ENCODE results near the gene RAD51D.

DNA sequence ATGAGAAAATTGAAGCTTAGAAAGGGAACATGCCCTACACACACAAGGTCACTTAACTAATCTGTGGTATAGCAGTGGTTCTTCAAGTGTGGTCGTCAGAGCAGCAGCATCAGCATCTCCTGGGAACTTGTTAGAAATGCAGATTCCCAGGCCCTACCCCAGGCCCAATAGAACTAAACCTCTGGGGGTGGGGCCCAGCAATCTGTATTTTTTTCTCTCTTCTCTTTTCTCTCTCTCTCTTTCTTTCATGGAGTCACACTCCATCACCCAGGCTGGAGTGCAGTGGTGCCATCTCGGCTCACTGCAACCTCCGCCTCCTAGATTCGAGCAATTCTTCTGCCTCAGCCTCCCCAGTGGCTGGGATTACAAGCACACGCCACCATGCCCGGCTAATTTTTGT is 18.6 kb upstream of the RAD51D start:
- TF ChIP-seq CTCF (IDR thresholded peaks at IDR 0.05; ENCODE audit: poor library complexity, severe bottlenecking) (no peak), EZH2 (IDR thresholded peaks at IDR 0.05; ENCODE audit: borderline replicate concordance, insufficient read depth, low read length, poor library complexity, severe bottlenecking) (no peak), POLR2AphosphoS5 (IDR thresholded peaks at IDR 0.05) (no peak)

Measured in neural cell (in vitro differentiated cells).